ENCODE measurements around the gene ZC3H13.

DNA sequence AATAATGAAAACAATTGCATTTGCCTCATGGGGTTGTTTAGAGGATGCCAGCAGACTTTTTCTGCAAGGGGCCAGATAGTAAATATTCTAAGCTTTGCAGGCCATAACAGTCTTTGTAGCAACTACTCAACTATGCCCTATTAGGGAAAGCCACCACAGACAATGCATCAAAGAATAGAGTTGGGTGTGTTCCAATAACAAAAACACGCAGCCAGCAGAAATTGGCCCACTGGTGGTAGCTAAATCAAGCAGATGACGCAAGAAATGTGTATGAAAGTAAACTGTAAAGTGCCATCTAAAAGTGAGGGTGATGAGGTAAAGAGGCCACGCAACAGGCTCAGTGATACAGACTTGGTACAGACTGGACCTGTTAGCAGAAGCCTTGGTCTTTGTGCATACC, 125.8 kb downstream of the ZC3H13 start:
- TF ChIP-seq, protein P1, sequence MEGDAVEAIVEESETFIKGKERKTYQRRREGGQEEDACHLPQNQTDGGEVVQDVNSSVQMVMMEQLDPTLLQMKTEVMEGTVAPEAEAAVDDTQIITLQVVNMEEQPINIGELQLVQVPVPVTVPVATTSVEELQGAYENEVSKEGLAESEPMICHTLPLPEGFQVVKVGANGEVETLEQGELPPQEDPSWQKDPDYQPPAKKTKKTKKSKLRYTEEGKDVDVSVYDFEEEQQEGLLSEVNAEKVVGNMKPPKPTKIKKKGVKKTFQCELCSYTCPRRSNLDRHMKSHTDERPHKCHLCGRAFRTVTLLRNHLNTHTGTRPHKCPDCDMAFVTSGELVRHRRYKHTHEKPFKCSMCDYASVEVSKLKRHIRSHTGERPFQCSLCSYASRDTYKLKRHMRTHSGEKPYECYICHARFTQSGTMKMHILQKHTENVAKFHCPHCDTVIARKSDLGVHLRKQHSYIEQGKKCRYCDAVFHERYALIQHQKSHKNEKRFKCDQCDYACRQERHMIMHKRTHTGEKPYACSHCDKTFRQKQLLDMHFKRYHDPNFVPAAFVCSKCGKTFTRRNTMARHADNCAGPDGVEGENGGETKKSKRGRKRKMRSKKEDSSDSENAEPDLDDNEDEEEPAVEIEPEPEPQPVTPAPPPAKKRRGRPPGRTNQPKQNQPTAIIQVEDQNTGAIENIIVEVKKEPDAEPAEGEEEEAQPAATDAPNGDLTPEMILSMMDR (conservative IDR thresholded peaks at IDR 0.05): no peak
- no peak for TF ChIP-seq EZH2 (IDR thresholded peaks at IDR 0.05; ENCODE audit: low read depth)
